DMS 273 (cell line): ENCODE results near the gene SND1.
A peak's percentile ranks its signal among the peaks of the same experiment; 100 is the strongest.
"Not testable (repeated sequence)": the region's sequence is repeated elsewhere in the genome, so short reads cannot be mapped to it uniquely, and the experiment has no call there.

Experiments
- DNase-seq: peaks from one replicate; lab custom pipeline; 2025; ENCODE audit not compliant: unreplicated experiment; lab: John Stamatoyannopoulos, UW

Gene SND1

DNA sequence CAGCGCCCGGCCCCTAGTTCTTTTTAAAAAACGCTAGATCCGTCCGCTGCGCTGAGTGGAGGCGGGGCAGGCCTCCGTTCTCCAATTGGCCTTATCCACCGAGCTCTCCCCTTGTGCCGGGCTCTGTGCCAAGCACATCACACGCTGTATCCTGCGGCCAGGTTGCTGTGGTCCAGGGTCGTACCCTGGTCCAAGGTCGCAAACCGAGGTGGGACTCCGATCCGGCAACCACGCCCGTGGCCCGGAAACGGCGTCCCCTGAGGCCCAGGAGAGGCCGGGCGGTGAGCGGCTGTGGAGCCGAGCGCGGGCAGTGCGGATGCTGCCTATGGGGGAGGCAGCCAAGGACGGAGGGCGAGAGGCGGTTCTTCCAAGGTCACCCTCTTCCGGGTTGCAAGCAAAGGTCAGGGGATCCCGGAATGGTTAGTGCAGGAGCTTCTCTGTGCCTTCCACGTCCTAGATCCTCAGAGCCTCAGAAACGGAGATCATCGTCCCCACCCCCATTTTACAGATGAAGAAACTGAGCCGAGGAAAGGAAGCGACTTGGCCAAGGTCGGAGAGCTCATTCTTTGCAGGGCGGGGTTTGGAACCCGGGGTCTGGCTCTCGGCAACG is 451.6 kb downstream of the SND1 start:
- peak; percentile 79 for DNase-seq

DNA sequence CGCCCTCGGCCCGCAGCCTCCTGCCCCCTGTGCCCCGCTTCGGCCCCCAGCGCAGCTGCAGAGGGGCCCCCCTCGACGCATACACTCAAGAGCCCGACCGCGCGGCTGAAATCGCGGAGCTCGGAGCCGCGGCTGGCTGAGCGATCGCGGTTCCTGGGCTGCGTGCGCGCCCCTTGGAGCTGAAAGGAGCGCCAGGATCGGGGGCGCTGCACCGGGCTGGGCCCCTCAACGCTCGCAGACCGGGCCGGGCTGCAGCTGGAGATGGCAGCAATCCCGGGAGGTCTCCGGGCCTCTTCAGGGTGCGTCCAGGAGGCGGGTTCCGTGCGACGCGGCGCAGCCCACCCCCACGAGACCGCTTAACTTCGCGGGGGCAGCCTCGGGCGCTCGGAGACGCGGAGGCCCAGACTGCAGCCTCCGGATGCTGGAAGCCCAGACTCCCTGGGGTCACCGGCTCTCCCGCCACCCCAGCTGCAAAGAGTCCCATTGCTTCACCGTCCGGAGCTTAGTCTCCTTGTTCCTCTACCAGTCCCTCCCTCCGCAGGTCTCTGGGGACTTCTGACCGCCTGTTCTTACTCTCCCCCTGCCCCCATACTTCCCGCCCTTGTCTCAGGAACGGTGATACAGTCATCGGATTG is 452.2 kb downstream of the SND1 start:
- DNase-seq = peak; percentile 83

DNA sequence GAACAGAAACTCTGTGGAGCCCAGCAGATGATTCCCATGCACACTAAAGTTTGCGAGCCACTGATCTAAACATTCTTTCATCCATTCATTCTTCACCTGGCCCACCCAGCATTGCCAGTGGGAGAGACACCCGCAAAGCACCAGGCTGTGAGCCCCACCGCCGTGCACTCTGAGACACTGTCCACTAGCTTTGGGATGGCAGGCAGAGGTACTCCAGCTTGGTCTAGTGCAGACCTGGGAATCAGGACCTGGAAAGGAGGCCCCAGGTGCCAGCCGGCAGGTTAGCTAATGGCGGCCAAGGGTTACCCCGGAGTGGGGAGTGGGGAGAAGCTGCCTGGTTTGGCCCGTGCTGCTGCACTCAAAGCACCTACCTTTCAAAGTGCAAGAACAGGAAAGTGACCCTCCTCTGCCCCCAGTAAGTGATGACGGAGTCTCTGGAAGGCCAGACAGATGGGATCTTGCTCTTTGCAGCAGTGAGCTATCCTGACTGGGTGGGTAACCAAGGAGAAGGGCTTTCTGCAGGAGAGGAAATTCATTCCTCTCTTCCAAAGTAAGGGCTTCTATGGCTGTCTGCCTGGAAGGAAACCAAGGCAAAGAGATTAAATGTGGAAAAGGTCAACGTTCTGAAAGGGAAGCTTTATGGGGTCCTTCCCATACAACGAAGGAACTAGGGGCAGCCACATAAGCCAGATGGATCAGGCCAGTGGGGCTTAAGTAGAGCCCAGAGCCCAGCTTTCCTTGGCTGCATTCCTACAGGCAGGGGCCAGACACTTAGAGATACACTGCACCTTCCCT is 453.4 kb downstream of the SND1 start:
- DNase-seq = no peak

DNA sequence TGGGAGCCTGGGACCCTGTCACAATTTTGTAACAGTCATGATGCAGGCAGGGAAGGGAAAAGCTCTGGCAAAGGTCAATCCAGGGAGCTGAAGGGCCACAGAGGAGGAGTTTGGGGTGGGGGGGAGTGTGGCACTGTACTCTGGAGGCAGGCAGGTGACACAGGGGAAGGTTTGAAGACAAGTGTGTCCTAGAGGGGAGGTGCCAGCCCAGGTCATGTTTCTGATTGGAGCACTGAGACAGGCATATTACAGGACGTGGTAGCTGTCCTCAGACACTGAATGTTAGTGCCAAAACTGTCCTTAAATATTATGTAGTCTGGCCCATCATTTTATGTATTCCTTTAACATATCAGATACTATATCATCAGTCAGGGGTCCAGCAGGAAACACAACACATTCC is 454.8 kb downstream of the SND1 start:
- no peak for DNase-seq

DNA sequence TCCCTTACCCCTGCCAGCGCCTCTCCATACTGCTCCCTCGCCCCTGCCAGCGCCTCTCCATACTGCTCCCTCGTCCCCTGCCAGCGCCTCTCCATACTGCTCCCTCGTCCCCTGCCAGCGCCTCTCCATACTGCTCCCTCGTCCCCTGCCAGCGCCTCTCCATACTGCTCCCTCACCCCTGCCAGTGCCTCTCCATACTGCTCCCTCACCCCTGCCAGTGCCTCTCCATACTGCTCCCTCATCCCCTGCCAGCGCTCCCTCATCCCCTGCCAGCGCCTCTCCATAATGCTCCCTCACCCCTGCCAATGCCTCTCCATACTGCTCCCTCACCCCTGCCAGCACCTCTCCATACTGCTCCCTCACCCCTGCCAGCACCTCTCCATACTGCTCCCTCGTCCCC is 455.5 kb downstream of the SND1 start:
- not testable (repeated sequence) for DNase-seq

DNA sequence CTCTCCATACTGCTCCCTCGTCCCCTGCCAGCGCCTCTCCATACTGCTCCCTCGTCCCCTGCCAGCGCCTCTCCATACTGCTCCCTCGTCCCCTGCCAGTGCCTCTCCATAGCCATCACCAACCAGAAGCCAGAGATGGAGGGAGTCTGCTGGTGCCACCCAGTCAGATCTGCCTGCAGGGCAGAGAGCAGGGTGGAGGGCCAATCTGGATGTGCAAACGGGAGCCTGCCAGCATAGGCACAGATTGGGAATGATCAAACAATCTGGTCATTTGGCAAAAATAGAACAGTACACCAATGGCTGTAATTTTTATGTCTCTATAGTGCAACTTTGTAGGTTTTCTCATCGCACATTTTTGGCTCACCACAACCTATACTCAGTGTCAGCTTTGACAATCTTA is 456.1 kb downstream of the SND1 start:
- DNase-seq = peak; percentile 45

DNA sequence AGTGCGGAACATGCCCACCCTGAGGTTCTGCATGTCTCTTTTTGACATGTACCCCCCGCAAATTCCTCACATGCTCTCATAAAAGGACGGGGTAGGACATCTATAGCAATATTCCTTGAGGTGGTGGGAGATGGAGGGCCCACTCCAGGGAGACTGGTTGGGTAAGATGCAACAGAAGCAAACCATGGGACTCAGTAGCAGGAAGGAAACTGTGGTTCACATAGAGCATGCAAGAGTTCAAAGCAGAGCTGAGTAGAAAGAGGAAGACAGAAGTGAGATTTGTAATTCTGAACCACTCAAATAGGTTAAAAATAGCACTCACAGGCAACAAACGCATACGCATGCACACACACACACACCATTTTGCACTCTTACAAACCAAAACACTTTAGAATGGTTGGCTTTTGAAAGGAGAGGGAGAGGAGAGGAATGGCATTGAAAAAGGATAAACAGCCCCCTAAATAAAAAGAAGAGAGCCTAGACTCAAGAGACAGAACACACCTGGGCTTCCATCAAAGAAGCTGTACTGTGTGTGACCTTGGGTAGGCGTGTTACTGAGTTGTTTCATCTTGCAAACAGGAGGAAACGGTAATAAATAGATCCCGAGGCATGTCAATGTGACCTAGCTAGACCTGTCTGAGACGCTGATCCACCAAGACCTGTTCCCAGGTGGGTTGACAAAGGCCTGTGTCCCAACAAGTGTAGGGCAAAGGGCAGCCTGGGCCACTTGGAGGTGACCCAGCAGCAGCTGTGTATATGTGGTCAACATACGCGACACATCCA is 456.8 kb downstream of the SND1 start:
- no peak for DNase-seq

DNA sequence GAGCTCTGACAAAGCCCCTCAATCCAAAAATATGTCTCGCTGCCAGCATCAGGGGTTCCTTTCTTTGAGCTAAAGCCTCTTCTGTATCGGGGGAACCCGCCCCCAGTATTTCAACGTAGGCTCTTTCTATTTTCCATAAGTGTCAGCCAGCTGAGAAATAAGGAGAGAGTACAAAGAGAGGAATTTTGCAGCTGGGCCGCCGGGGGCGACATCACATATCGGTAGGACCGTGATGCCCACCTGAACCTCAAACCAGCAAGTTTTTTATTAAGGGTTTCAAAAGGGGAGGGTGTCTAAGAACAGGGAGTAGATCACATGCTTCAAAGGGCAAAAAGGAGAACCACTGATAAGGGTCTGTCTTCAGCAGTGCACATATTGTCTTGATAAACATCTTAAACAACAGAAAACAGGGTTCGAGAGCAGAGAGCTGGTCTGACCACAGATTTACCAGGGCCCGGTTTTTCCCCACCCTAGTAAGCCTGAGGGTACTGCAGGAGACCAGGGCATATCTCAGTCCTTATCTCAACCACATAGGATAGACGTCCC is 457.5 kb downstream of the SND1 start:
- not testable (repeated sequence) for DNase-seq

DNA sequence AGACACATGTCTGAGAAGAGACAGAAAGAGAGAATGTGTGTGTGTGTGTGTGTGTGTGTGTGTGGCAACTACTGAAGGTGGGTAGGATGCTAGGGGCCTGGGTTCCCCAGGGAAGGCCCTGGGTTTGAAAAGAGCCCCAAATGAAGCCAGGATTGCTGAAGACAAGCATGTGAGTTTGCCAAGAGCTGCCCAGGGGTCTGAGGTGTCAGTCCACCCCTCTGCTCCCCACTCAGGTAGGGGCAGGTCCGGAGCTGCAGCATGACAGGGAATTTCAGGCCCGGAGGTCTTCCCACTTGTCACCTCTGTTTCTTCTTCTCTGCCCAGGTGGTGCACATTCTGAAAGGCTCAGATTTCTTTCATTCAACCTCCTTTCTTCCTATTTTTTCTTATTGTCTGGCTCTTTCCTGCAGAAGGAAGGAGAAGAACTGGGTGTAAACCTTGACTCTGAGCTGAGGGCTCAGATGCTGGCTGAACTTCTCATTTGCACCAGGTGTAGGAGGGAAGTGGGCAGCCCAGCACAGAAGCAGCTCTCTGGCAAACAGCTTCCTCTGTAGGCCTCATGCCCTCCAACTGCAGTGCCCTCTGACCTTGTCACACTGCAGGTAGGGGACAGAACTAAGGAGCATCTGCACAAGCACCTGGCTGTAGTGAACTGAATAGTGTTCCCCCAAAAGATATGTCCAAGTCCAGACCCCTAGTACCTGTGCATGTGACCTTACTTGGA is 458.8 kb downstream of the SND1 start:
- no peak for DNase-seq

DNA sequence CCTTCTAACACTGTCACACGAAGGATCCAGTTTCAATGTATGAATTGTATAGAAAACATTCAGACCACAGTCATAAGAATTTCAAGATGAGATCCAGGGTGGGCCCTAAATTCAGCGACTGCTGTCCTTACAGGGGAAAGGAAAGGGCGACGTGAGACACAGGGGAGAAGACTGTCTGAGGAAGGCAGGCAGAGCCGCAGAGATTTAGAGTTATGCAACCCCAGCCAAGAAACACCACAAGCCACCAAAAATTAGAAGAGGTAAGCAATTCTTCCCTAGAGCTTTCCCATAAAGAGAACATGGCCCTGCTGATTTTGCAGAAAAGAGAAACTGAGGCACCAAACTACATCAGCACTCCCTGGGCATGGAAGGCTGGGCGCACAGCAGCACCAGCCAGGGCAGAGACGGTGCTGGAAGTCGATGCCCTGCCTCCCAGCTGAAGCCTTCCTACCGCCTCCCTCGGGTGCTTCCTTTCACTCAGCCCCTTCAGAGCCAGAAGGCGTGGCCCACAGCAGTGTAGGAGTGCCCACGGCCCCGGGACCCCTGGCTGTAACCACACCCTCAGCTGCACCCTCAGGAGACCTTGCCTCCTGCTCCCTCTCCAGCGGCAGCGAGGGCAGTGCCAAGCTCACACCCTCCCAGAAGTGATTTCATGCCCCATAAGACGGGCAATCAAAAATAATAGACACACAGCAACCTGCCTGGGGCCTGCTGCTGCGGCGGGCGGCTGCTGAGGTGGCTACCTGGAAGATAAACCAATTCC is 460.2 kb downstream of the SND1 start:
- DNase-seq = peak; percentile 44

DNA sequence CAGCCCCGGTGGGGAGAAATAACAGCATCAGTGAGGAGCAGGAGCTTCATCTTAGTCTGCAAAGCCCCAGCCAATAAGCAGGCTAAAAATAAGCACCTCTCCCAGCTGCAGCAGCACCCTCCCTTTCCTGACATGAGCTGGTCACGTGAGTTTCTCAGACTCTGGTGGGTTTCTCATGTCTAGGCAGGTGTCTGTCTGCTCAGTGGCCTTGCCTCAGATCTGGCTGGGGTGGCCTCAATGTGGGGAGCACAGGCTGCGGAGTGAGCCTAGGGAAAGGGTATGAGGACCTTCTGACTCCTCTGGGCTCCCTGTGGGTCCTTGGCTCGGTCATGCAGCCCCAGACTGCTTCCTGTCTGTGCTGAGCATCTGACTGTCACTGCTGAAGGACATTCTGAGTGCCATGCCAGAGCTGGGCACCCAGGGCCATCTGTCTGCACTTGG is 460.8 kb downstream of the SND1 start:
- no peak for DNase-seq

DNA sequence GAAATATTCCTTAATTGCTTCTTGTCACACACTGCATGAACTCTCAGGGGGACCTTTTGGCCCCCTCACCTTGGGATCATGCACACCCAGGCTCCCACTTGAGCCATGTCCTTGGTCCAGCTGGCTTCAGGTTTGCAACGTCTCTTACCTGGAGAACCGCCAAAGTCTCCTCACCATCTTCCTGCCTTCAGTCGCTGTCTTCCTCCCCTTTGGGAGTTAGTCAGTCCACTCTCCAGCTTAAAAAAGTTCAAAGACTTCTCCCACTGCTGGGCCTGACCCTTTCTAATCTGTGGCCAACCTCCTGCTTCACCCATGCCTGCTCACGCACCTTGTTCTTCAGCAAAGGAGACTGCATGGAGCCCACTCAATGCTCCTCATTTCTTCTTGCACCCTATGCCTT is 461.8 kb downstream of the SND1 start:
- no peak for DNase-seq

DNA sequence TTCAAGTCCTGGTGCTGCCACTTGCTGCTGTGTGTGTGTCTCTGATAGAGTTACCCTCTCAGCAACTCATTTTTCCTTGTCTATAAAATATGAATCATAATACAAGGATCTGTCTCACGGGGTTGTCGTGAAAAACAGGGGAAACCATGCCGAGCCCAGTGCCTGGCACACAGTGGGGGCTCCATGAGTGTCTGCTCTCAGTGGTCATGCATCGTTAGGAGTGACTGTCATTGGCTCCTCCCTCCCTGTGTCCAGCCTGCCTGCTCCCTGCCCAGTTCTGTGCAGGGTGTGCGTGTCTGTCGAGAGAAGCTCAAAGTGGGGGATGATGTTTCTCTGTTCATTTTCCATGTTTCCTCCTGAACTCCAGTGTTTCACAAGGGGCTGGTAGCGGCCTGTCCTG is 462.8 kb downstream of the SND1 start:
- no peak for DNase-seq

DNA sequence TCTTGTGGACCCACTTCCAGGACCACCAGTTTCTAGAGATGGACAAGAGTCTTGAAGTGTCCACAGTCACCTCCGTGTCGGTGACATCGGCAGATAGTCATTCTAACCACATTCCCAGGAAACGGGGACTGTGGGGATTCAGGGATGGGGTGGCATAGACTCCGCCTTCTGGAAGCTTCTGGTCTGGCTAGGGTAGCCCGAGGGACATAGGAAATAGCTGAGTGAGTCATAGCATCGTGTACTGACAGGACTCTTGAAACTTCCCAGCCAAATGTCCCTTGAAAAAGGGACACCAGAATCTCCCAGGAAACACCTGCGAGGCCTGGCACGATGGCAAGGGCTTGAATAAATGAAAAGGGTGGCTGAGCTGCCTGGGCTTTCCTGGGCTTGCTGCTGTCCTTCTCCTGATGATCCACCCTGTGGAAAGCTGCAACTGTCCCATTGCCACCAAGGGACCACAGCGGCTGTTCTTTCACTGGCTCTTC is 463.4 kb downstream of the SND1 start:
- no peak for DNase-seq

DNA sequence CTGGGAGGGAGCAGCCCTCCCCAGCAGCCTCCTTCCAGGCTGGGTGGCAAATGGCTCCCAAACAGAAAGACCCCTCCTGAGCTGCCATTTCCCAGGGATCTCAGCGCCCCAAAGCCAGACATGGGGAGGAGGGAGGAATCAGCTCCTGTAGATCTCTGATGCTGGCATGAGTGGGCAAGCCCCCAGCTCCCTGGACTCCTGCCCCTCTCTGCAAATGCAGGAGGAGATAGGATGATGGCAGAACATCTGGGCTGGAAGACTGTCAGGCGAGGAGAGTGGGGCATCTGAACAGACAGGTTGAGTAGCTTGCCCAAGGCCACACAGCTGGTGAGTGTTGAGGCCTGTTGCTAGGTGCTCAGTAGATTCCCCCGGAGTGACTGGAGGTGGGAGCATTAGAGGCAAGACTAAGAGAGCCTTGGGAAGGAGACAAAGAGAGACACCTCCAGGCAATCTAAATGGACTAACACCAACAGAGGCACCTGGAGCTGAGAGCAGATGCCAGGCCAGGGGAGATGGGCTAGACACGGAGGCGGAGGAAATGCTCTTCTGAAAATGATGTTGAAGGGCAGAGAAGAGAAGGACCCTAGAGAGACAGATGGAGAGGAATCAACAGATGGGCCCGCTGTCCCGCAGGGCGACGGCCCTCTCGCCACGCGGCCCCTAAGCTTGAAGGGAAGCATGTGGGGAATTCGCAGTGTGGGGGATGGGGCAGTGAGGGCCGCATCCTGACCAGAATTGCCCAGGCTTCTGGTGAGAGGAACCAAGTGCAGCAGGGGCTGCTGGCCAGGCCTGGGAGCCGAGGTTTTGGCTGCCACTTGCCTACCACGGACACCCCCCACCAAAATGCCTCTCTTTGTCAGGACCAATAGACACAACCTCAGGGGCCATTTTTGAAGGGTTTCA is 464.1 kb downstream of the SND1 start:
- DNase-seq = peak; percentile 85

DNA sequence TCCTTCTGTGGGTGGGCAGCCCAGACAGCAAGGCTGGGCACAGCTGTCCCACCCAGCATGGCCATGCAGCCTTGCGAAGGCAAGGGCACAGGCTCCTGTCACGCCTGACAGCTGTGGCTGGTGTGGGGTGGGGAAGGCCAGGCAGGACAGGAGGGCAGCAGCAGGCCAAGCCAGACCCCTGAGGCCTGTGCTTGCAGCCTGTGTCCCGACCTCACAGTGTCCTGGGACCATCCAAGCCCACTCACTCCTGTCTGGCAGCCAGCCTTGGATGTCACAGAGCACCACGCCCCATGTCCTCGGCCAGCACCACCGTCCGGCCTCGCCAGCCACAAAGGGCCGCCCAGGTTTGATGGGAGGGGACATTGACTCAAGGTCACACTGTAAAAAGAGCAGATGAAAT is 464.7 kb downstream of the SND1 start:
- DNase-seq = no peak

DNA sequence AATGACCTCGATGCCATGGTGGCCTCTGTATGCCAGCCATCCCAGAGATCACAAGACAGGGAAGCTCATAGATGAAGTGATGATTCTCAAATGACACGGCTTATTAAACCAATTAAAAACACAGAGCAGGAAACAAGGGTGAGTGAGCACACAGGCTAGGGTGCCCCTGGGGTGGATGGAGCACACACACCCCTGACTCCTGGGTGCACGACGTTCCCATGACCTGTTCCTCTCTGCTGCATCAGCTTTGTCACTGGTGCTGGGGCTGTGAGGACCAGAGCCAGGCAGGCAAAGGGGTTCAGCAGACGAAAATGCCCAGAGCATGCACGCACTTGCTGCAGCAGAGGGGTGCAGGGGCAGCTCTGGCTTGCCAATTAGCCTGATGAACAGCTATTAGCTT is 465.7 kb downstream of the SND1 start:
- DNase-seq = no peak

DNA sequence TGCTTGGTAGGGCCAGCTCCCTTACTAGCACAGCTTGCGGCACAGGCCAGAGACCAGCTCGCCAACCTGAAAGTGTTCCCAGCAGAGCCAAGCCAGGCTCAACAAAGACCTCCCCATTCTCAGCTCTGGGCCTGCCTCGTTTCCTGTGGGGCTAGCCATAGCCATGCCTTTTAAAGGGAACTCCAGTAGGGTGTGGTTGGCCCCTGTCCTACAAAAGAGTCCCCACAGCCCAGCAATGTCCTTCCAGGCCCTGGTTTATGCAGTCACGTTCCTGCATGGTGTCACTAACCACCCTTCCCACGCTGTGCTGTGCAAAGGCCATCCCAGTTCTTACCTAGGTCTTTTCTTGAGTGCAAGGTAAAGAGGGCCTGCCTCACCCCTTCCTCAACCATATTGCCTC is 467.0 kb downstream of the SND1 start:
- no peak for DNase-seq

DNA sequence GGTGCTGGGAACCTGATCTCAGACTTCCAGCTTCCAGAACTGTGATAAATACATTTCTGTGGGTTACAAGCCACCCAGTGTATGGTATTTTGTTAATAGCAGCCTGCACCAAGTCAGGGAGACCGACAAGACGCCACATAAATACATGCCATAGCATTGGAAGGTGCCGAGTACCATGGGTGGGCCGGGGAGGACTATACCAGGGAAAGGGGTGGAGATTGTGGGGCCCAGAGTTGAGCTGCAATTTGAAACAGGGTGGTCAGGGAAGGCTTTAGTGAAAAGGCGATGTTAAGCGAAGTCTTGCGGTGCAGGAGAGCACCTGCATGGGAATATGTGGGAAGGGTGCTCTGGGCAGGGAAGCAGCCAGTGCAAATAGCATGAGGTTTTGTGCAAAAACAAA is 468.1 kb downstream of the SND1 start:
- DNase-seq = no peak
